Stimulated activated CD8-positive, alpha-beta memory T cell treated with anti-CD3 and anti-CD28 coated beads, Interleukin-12 subunit alpha, Interleukin-12 subunit beta, amount 100 ng/mL, for 24 hours (primary cell): Measurements from ENCODE around the gene MAP3K9.

ENCODE experiments used
- DNase-seq: peaks from one replicate; pipeline ENCODE4 v3.0.0-alpha.2; 2020; ENCODE audit errors: extremely low read depth

Gene MAP3K9

GRCh38 chr14:70699646-70700045 lies 109.7 kb downstream of the MAP3K9 start:
- no peak for DNase-seq

GRCh38 chr14:70698288-70698687 lies 111.0 kb downstream of the MAP3K9 start:
- no peak for DNase-seq

GRCh38 chr14:70697701-70698100 lies 111.6 kb downstream of the MAP3K9 start:
- no peak for DNase-seq

GRCh38 chr14:70696026-70696425 lies 113.3 kb downstream of the MAP3K9 start:
- DNase-seq: no peak

- DNase-seq: no peak
These were observed 117.1 kb downstream of the MAP3K9 start for GRCh38 chr14:70692210-70692609.

GRCh38 chr14:70685474-70686197 lies 123.7 kb downstream of the MAP3K9 start:
- no peak for DNase-seq

- no peak for DNase-seq
These were observed 125.3 kb downstream of the MAP3K9 start for GRCh38 chr14:70683983-70684382.

- DNase-seq: no peak
These were observed 128.6 kb downstream of the MAP3K9 start for GRCh38 chr14:70680748-70681147.

- no peak for DNase-seq
These were observed 132.0 kb downstream of the MAP3K9 start for GRCh38 chr14:70677341-70677740.
